ENCODE data around the gene P3H3. TPM values are rescaled to one million over a fixed set of nuclear protein-coding genes. Genes with fewer than 3 reads are reported as not detected.

Gene P3H3
- total RNA-seq, 1 donor from 2014 or later, result 86.5 TPM

DNA sequence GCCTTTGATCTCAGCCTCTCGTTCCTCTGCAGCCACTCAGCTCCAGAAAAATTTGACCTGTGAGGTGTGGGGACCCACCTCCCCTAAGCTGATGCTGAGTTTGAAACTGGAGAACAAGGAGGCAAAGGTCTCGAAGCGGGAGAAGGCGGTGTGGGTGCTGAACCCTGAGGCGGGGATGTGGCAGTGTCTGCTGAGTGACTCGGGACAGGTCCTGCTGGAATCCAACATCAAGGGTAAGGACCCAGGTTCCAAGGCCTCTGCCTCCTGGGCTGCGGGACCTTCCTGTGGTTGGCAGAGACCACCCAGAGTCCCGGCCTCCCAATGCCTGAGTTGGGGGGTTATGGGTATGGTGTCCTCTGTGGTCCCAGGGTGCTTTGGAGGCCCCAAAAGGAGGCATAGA, 11.1 kb upstream of the P3H3 start:
- peaks cover 24% of the 10 kb centered on the region for H3K27me3 Mint-ChIP-seq (ENCODE audit: unreplicated experiment)
- TF ChIP-seq, protein P1, sequence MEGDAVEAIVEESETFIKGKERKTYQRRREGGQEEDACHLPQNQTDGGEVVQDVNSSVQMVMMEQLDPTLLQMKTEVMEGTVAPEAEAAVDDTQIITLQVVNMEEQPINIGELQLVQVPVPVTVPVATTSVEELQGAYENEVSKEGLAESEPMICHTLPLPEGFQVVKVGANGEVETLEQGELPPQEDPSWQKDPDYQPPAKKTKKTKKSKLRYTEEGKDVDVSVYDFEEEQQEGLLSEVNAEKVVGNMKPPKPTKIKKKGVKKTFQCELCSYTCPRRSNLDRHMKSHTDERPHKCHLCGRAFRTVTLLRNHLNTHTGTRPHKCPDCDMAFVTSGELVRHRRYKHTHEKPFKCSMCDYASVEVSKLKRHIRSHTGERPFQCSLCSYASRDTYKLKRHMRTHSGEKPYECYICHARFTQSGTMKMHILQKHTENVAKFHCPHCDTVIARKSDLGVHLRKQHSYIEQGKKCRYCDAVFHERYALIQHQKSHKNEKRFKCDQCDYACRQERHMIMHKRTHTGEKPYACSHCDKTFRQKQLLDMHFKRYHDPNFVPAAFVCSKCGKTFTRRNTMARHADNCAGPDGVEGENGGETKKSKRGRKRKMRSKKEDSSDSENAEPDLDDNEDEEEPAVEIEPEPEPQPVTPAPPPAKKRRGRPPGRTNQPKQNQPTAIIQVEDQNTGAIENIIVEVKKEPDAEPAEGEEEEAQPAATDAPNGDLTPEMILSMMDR (IDR thresholded peaks at IDR 0.05), result no peak

DNA sequence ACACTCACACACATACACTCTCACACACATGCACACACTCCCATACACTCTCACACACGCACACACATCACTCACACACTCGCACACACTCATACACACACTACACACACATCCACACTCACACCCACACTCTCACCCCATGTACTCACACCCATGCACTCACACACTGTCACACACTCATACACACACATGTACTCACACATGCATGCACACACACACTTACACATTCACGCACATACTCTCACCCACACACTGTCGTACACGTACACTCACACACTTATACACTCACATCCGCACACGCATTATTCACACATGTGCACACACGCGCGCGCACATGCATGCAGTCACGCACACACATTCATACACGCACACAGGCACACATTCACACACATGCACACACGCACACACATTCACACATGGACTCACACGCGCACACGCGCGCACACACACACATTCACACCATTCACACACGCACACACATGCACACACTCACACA, 10.5 kb upstream of the P3H3 start:
- Mint-ChIP-seq H3K27me3 (ENCODE audit: unreplicated experiment) (peaks cover 24% of the 10 kb centered on the region), H3K36me3 (ENCODE audit: unreplicated experiment) (no peaks in the 10 kb centered on the region), H3K4me3 (ENCODE audit: unreplicated experiment) (no peak overlapping the region), H3K4me1 (ENCODE audit: unreplicated experiment) (peaks cover 31% of the 10 kb centered on the region), H3K27ac (ENCODE audit: unreplicated experiment) (no peak overlapping the region), H3K9me3 (ENCODE audit: unreplicated experiment) (no peaks in the 10 kb centered on the region)
- TF ChIP-seq, protein P1 (IDR thresholded peaks at IDR 0.05), result no peak
- DNase-seq (ENCODE audit: extremely low spot score, unreplicated experiment), result no peak

More for the DNA sequence above, 11.1 kb upstream of the P3H3 start:
- Mint-ChIP-seq H3K4me1 (ENCODE audit: unreplicated experiment) (peaks cover 25% of the 10 kb centered on the region), H3K27ac (ENCODE audit: unreplicated experiment) (no peak overlapping the region), H3K9me3 (ENCODE audit: unreplicated experiment) (no peaks in the 10 kb centered on the region), H3K4me3 (ENCODE audit: unreplicated experiment) (no peak overlapping the region), H3K36me3 (ENCODE audit: unreplicated experiment) (no peaks in the 10 kb centered on the region)
- no peak for DNase-seq (ENCODE audit: extremely low spot score, unreplicated experiment)

DNA sequence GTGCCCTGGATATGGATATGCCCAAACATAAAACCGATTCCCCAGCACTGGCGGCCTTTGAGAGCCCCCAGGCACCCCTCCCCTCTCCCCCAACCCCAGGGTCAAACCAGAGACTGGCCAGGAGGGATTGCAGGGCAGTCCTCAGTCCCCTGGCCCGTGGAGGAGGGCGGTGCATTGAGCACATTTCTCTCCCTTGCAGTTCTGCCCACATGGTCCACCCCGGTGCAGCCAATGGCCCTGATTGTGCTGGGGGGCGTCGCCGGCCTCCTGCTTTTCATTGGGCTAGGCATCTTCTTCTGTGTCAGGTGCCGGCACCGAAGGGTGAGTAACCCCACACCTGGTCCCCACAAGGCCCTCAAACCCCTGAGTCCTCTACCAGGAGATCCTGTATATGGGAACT, 10.0 kb upstream of the P3H3 start:
- no peak for DNase-seq (ENCODE audit: extremely low spot score, unreplicated experiment)
- H3K9me3 Mint-ChIP-seq (ENCODE audit: unreplicated experiment), result no peaks in the 10 kb centered on the region
- H3K4me1 Mint-ChIP-seq (ENCODE audit: unreplicated experiment), result peaks cover 36% of the 10 kb centered on the region
- TF ChIP-seq, protein P1 (IDR thresholded peaks at IDR 0.05), result no peak
- no peak overlapping the region for H3K4me3 Mint-ChIP-seq (ENCODE audit: unreplicated experiment)
- no peak overlapping the region for H3K27ac Mint-ChIP-seq (ENCODE audit: unreplicated experiment)
- peaks cover 23% of the 10 kb centered on the region for H3K27me3 Mint-ChIP-seq (ENCODE audit: unreplicated experiment)
- no peaks in the 10 kb centered on the region for H3K36me3 Mint-ChIP-seq (ENCODE audit: unreplicated experiment)

DNA sequence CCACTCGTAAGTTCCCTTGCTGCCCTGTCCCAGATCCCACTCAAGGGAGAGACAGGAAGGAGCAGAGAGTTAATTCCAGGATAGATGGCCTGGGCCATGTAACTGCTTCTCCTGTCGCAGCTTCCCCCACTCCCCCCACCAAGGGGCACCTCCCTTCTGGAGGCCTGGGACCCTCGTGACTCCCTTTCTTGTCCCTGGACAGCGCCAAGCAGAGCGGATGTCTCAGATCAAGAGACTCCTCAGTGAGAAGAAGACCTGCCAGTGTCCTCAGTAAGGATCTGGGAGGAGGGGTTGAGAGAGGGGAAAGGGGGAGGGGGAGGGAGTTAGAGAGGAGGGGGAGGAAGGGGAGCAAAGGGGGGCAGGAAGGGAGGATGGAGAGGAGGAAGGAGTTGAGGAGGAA, 9.6 kb upstream of the P3H3 start:
- H3K9me3 Mint-ChIP-seq (ENCODE audit: unreplicated experiment), result no peaks in the 10 kb centered on the region
- DNase-seq (ENCODE audit: extremely low spot score, unreplicated experiment), result no peak
- H3K27me3 Mint-ChIP-seq (ENCODE audit: unreplicated experiment), result peaks cover 19% of the 10 kb centered on the region
- no peaks in the 10 kb centered on the region for H3K36me3 Mint-ChIP-seq (ENCODE audit: unreplicated experiment)
- peaks cover 37% of the 10 kb centered on the region for H3K4me1 Mint-ChIP-seq (ENCODE audit: unreplicated experiment)
- TF ChIP-seq, protein P1 (IDR thresholded peaks at IDR 0.05), result no peak
- no peak overlapping the region for H3K27ac Mint-ChIP-seq (ENCODE audit: unreplicated experiment)
- H3K4me3 Mint-ChIP-seq (ENCODE audit: unreplicated experiment), result no peak overlapping the region

DNA sequence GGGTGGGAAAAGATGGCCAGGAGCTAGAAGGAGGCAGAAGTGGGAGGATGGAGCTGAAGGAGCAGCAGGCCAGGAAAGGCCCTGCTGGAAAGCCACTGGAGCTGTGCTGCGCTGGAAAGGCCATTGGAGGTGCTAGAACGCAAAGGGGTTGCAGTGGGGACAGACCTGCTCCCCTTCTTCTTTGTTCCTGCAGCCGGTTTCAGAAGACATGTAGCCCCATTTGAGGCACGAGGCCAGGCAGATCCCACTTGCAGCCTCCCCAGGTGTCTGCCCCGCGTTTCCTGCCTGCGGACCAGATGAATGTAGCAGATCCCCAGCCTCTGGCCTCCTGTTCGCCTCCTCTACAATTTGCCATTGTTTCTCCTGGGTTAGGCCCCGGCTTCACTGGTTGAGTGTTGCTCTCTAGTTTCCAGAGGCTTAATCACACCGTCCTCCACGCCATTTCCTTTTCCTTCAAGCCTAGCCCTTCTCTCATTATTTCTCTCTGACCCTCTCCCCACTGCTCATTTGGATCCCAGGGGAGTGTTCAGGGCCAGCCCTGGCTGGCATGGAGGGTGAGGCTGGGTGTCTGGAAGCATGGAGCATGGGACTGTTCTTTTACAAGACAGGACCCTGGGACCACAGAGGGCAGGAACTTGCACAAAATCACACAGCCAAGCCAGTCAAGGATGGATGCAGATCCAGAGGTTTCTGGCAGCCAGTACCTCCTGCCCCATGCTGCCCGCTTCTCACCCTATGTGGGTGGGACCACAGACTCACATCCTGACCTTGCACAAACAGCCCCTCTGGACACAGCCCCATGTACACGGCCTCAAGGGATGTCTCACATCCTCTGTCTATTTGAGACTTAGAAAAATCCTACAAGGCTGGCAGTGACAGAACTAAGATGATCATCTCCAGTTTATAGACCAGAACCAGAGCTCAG, 8.8 kb upstream of the P3H3 start:
- H3K4me3 Mint-ChIP-seq (ENCODE audit: unreplicated experiment), result peak overlapping the region; percentile 14
- DNase-seq (ENCODE audit: extremely low spot score, unreplicated experiment), result no peak
- TF ChIP-seq, protein P1 (IDR thresholded peaks at IDR 0.05), result no peak
- H3K27me3 Mint-ChIP-seq (ENCODE audit: unreplicated experiment), result peaks cover 15% of the 10 kb centered on the region
- peaks cover 39% of the 10 kb centered on the region for H3K4me1 Mint-ChIP-seq (ENCODE audit: unreplicated experiment)
- H3K9me3 Mint-ChIP-seq (ENCODE audit: unreplicated experiment), result no peaks in the 10 kb centered on the region
- H3K36me3 Mint-ChIP-seq (ENCODE audit: unreplicated experiment), result no peaks in the 10 kb centered on the region
- peak overlapping the region; percentile 23 for H3K27ac Mint-ChIP-seq (ENCODE audit: unreplicated experiment)
